ENCODE measurements around the gene PHF5A.
A peak's percentile ranks its signal among the peaks of the same experiment; 100 is the strongest.

DNA sequence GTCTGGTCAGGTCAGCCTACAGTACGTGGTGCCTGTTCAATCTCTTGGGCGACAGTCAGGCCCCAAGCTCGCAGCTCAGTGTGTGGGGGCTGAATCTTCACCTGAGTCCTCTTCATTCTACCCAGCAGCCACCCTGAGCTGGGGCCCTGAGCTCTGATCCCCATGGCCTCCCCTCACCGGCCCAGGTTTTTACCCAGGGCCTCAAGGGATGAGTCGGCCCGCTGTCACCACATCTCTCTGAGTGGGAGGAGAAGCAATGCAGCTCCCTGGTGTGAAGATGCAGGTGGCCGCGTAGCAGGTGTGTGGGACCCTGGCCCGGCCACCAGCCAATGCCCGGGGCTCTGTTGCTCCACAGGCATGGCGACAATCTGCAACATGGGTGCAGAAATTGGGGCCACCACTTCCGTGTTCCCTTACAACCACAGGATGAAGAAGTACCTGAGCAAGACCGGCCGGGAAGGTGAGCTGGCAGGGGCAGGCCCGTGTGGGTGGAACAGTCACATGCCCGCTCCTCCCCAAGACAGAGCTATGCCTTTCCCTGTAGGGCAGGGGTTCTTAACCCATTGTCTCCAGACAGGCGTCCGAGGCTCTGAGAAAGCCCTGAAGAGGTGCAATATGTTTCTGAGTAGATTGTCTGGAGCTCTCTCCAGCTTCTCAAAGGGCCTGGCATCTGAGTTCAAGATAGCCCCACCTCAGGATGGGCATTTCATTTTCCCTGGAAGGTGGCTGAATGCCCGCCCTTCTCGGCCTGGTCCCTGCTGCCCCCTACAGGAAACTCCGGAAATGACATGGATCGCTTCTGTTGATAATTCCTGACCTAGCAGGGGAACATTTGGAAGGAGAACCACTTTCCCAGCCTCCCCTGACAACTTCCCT lies 48.9 kb upstream of the PHF5A start:
- TF ChIP-seq POLR2AphosphoS5 (IDR thresholded peaks at IDR 0.05) (peak in 1 of 3 donors; percentile 27), CTCF (IDR thresholded peaks at IDR 0.05) (peak; percentile 86 to 96 (median 87))

Measured in breast epithelium (tissue), 3 donors.